ENCODE measurements around the gene SCUBE3. TPM values are rescaled to one million over a fixed set of nuclear protein-coding genes. Genes with fewer than 3 reads are reported as not detected.
A peak's percentile ranks its signal among the peaks of the same experiment; 100 is the strongest.

Gene SCUBE3
- total RNA-seq, 1 donor from 2014 or later: 0.03 TPM

DNA sequence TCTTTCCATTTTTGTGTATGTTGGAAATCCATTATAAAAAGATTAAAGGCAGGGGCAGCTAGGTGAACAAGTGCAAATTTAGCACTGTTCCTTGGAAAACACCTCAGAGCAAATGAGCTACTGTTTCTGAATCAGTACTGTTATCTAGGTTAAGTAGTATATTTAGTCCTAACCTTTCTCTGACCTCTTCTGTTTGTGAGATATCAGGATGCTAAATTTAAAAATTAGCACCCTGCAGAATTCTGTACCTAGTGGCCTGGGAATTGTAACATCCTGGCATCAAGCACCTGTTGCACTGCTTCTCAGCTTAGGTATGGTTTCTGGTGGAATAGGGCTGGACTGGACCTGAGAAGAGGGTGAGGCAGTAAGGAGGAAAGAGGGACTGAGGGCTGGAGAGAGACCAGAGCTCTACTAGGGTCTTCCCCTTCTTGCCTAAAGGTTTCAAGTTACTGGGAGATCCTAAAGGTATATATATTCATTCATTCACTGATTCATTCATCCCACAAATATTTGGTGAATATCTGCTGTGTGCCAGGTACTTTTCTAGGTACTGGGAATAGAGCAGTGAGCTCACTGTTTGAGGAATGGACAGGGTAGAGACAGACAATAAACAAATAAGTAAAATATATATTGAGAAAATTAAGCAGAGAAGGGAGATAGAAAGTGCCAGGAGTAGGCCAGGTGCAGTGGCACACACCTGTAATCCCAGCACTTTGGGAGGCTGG lies 51.0 kb downstream of the SCUBE3 start:
- no peak for DNase-seq (ENCODE audit: low spot score)
- ATAC-seq: no peak

DNA sequence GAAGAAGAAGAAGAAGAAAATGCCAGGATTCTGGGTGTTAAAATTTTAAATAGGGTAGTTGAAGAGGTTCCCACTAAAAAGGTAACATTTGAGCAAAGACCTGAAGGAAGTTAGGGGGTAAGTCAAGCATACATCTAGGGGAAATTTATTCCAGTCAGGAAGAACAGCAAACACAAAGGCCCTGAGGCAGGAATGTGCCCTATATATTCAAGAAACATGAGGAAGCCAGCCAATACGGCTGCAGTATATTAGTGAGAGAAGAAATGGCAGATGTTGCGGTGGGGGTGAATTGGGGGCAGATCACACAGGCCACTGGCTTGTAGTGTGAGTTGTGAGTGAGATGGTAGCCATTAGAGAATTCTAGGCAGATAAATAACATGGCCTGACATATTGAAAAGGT lies 51.8 kb downstream of the SCUBE3 start:
- no peak for ATAC-seq

DNA sequence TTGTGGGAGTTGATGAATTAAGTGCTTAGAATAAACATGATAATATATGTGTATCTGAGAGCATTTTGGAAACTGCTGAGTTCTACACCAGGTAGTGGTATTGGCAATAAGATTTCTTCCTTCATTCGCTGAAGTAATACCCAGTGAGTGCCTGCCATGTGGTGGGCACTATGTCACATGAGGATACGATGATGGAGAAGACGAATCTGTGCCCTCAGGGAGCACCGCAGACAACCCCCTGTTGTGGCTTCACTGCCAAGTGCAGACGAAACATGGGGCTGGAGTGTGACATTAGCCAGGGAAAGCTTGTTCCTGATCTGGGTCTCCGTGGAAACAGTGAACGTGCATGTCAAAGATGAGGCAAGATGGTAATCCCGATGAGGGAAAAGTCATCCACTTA lies 53.7 kb downstream of the SCUBE3 start:
- ATAC-seq (no peak), DNase-seq (ENCODE audit: low spot score) (no peak)

More for the DNA sequence above, 51.8 kb downstream of the SCUBE3 start:
- DNase-seq (ENCODE audit: low spot score): no peak

DNA sequence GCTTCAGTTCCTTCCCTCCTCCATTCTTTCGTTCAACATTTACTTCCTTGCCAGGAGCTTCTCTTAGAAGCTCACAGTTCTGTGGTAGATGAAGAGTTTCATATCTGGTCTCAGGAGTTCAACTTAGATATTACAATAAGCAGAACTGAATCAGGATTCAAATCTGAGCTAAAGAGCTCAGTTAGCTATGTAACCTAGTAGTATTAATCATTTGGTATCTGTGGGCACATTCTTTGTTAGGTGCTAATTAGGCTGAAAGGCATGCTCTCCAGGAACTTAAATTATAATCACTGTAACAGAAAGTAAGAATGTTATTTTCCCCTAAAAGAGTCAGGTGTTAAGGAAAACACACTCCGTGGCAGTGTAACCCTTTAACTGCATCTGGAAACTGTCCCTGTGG lies 54.1 kb downstream of the SCUBE3 start:
- ATAC-seq (no peak), DNase-seq (ENCODE audit: low spot score) (no peak)

DNA sequence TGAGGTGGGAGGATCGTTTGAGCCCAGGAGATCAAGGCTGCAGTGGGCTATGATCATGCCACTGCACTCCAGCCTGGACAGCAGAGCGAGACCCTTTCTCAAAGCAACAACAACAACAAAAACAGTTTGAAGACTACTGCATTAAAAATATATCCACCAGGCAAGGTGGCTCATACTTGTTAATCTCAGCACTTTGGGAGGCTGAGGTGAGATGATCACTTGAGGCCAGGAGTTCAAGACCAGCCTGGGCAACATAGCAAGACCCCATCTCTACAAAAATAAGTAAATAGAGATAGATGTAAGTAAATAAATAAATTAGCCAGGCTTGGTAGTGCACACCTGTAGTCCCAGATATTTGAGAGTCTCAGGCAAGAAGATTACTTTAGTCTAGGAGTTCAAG lies 58.2 kb downstream of the SCUBE3 start:
- DNase-seq (ENCODE audit: low spot score): no peak
- ATAC-seq: no peak

DNA sequence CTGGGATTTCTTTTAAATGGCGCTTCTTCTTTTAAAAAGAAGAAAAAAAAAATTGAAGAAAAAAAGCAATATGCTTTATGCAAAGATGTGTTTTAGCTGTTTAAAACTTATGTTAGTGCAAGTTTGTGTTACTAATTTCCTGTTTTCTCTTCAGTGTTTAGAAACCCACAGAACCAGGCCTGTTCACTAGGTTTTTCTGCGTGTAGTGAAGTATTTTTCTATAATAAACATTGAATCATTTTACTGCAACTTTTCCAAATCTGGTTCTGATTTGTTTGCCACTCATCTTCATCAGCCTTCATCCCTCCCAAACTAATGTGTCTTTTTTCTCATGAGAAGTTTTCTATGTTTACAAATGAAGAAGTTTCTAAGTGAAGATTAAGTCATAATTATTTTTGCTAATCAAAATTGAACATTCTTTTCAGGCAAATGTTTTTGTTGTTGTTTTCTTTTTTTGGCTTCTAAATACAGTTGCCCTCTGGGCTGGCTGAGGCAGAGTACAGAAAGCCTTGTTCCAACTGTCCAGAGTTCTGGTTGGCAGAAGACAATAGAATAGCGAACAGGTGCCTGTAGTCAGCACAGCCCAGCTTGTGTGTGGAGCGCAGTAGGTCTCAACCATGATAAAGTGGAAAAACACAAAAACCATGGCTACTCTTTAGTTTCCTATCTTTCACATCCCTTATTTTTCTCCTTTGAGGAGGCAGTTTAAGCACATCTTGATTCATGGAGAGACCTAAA lies 60.2 kb downstream of the SCUBE3 start:
- no peak for ATAC-seq
- no peak for DNase-seq (ENCODE audit: low spot score)

DNA sequence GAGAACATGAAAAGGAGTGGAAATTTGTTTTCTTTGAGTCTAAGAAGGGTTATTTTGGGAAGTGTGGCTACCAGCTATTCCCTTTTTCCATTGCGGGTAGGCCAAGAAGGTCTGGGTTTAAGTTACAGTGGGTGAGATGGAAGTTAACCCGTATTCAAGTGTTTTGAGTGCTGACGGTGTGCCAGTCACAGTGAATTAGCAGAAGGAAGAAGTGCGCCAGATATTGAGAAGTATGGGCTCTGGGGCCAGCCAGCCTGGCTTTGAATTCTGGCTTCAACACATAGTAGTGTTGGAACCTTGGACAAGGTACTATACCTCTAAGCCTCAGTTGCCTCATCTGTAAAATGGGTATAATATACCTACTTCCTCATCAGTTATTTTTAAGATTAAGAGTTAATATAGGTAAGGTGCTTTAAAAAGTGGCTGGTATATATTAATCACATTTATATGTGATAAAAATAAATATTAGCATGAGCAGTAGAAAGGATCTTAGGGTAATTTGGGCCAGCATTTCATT lies 62.0 kb downstream of the SCUBE3 start:
- no peak for DNase-seq (ENCODE audit: low spot score)
- no peak for ATAC-seq

DNA sequence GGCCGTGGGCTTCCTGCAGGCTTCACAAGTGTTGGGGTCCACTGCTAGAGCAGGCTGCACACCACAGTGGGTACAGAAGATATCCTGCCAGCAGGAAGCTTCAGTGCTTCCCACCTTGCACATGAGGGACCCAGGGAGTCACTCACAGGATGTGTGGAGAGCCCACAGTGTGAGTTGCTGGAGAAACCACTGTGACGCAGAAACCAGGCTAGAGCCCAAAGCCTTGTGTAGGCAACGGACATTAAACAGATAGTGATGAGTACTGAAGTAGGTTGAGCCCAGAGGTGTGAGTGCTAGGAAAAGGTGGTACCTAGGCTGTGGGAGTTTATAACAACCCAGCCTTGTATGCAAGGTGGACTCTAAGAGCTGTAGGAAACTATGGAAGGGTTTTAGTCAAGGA lies 65.0 kb downstream of the SCUBE3 start:
- no peak for ATAC-seq
- DNase-seq (ENCODE audit: low spot score): no peak

DNA sequence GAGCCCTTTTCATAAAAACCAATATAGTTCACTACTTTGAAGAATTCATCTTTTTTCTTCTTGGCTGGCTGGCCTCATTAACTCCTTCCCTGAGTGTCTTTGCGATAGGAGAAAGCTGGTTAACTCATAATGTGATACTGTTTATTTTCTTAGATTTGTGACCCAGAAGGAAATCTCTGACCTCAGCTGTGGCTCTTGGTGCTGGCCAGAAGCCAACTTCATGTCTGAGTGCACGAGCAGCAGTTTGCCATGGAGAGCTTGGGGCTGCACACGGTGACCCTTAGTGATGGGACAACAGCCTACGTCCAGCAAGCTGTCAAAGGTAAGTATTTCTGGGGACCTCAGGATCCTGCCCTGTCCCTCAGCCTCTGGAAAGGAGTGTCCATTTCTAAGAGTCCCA lies 67.1 kb downstream of the SCUBE3 start:
- DNase-seq (ENCODE audit: low spot score) (no peak), ATAC-seq (no peak)

DNA sequence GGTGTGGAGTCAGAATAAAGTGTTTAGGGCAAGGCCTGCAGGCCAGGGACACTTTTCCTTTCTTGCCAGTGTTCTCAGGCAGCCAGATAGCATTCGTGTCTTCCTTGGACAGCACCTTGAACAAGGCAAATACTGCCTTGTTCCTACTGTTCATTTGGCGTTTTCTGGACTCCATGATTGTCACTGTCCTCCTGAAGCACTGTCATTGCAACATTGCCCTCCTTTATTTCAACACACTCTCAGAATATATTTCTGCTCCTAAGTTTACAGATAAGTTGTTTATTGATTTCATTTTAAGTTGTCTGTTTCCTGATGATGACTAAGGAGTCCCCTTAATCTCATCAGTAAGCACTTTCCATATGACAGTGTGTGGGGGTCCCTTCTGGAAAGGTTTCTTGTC lies 68.7 kb downstream of the SCUBE3 start:
- ATAC-seq (peak; percentile 49), DNase-seq (ENCODE audit: low spot score) (no peak)

DNA sequence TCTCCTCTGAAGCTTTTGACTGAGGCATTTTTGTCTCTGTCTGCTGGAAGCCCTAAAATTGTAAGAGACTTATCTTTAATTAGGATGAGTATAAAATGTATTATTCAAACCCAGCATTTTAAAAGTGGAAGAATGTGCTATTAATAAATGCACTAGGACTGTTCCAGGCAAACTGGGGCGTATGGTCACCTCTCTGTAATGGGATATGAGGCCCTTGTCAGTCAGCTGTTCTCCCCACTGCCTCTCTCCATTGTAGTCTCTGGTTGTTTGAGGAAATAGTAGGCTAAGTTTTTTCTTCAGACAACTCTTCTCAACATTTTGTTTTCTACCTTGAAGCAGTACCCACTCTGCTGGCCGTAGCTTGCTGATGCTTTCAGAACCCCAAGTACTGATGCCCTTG lies 69.6 kb downstream of the SCUBE3 start:
- DNase-seq (ENCODE audit: low spot score): no peak
- no peak for ATAC-seq

DNA sequence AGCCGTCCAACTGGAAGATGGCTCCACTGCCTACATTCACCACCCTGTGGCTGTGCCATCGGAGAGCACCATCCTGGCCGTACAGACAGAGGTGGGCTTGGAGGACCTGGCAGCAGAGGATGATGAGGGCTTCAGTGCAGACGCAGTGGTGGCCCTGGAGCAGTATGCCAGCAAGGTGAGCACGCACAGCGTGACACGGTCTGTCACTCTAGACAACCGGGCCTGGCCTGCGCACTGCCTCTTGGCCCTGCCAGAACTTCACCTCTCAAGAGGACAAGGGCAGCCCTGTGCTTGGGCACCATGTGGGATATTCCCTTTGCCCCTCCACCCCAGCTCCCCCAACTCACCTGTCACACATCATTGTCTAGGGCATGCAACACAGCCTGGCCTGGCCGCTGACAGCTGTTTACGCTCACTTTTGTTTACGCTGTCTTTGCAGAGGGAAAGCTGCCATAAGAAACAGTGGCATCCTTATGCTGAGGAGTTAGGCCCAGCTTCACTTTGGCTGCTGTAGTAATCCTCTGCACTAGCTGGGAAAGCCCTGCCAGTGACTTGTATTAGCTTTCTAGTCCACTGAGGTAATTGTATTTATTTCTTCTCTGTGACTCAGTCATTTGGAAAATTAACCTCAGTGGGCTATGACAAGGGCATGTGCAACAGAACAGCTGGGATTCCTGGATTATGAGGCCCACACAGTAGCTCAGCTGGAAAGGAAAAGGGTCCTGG lies 74.1 kb downstream of the SCUBE3 start:
- no peak for DNase-seq (ENCODE audit: low spot score)
- ATAC-seq: peak; percentile 17

DNA sequence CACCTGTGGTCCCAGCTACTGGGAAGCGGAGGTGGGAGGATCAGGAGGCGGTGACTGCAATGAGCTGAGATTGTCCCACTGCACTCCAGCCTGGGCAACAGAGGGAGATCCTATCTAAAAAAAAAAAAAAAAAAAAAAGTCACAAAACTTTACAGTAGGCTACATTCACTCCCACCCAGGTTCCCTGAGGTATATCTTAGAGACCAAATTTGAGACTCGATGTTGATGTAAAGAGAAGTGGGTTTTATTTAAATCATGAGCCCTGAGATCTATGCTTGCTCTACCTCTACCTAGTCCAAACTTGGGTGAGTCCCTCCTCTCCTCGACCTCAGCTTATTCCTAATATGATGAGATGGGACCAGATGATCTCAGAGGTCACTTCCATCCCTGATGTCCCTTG lies 75.1 kb downstream of the SCUBE3 start:
- ATAC-seq (no peak), DNase-seq (ENCODE audit: low spot score) (no peak)

DNA sequence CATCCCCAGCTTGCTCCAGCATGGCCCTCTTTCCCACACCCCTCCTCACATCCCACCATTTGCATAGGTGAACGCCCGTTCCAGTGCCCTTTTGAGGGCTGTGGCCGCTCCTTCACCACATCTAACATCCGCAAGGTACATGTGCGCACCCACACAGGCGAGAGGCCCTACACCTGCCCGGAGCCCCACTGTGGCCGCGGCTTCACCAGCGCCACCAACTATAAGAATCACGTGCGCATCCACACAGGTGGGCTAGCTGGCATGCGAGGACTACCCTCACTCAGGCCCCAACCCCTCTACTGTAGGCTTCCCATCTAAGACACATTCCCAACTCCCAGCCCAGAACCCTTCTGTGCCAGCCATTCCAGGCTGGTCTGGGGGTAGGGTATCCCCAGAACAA lies 77.7 kb downstream of the SCUBE3 start:
- no peak for DNase-seq (ENCODE audit: low spot score)
- ATAC-seq: no peak

DNA sequence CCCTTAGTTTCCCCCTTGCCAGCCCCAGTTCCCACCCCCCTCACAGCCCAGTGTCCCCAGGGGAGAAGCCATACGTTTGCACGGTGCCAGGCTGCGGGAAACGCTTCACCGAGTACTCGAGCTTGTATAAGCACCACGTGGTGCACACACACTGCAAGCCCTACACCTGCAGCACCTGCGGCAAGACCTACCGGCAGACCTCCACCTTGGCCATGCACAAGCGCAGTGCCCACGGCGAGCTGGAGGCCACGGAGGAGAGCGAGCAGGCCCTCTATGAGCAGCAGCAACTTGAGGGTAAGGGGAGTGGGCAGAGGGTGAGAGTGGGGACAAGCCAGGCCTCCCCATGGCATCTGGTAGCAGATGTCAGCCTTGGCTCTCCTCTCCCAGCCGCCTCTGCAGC lies 78.7 kb downstream of the SCUBE3 start:
- no peak for DNase-seq (ENCODE audit: low spot score)
- no peak for ATAC-seq

DNA sequence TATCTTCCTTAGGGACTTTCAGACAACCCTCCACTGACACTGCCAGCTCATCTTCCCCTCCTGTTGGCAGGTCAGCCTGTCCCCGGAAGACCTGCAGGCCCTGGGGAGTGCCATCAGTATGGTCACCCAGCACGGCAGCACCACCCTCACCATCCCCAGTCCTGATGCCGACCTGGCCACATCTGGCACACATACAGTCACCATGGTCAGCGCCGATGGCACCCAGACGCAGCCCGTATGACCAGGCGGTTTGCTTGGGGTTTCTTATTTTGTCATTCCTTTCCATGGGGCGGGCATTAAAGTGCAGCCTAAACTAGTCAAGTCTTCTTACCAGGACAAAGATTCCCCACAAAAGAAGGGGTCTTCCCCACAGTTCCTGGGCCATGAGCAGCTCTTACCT lies 79.9 kb downstream of the SCUBE3 start:
- ATAC-seq (no peak), DNase-seq (ENCODE audit: low spot score) (no peak)

DNA sequence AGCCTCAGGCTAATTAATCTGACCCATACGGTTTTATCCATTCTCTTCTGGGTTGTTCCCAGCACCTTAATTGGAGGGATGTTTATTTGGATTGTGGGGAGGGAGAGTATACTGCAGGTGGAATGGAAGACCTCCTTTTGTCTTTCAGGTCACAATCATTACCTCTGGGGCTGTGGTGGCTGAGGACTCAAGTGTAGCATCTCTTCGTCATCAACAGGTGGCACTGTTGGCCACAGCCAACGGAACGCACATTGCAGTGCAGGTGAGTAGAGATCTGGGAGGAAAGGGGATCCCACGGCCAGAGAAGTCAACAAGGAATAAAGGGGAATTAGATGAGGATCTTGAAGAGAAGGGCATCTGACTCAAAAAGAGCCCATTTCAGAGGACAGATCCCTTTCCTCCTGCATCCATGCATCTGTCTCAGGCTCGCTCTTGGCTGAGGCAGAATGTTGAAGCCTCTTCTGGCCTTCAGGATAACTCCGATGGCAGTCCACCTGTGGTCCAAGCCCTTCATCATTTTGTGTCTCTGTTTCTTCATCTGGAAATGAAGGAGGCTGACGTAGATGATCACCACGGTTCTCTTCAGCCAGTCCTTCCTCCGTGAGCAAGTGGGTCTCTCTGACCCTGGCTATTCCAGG lies 80.7 kb downstream of the SCUBE3 start:
- DNase-seq (ENCODE audit: low spot score): no peak

DNA sequence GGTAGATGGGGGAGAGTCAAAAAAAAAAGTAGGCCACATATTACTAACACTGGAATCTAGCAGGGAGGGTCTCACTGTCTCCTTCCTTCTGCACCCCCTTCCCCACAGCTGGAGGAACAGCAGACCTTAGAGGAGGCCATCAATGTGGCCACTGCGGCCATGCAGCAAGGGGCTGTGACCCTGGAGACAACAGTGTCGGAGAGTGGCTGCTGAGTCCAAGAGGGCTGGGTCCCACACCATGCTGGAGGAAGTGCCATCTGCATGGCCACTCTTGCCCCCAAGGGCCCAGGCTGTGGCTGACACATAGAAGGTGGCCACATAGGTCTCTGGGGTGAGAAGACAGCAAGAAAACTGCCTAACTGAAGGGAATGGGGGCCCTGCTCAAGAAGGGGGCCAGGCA lies 81.3 kb downstream of the SCUBE3 start:
- ATAC-seq (no peak), DNase-seq (ENCODE audit: low spot score) (no peak)

More for the DNA sequence above, 80.7 kb downstream of the SCUBE3 start:
- ATAC-seq: peak; percentile 86

DNA sequence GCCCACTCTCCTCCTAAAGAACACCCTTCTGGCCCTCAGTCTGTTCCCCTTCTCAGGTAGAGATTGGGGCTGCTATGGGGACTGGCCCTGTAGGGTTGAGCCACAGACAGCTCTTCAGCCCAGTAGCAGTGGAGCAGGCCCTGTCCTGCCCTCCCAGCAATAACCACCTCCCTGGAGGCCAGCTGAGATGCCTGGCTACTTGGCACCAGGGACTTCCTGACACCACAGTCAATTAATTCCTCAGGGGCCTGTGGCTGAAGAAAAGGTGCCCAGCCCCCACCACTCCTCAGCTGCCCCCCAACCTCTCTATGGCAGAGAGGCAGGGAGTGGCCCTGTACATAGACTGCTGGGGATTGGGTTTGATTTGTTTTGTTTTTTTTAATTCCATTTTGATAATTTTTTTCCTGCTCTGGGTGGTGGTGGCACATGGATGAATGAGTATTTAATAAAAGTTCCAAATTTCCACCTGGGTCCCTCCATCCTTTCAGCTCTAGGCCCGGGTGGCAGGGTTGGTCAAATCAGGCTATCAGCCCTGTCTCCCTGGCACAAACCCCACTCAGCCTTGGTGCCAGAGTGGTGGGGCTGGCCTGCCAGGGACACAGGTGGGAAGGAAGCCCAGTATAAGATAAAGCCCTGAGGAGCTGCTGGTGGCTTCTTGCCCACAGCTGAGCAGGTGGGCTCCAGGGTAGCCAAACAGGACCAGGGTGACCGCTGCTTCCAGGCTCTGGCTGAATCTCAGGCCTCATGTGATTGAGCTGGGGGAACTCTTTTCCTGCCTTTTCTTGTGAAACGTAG lies 82.0 kb downstream of the SCUBE3 start:
- DNase-seq (ENCODE audit: low spot score) (no peak), ATAC-seq (no peak)

DNA sequence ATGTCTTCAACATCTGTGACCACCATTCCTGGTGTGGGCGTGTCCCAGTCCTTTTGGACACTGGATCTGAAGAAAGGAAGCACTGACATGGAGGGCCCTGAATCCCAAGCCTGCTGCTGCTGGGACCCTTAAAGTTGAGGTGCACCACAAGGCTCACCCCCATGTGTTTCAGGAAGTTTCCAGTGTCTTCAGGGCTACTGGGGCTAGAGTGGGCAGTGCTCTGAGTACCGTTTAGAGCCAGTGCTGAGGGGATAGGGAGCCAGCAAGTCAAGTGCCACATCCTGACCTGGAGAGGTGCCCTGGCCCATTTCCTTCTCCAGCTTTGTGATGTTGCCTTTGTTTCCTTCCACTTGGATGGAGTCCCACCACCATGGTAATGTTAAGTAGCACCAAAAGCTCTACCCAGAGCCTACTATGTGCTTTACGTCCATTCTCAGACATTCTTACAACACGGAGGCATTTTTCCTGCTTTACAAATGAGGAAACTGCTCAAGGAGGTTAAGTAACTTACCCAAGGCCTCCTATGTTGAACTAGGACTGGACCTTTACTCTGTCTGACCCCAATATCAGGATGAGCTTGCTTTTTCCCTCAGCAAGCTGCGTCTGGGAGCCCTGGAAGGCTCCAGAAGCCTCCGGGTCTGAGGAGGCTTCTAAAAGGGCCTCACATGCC lies 83.3 kb downstream of the SCUBE3 start:
- ATAC-seq (no peak), DNase-seq (ENCODE audit: low spot score) (no peak)

Data from left lobe of liver (tissue), 2 donors.